ENCODE data around the gene PCOLCE2. TPM values are rescaled to one million over a fixed set of nuclear protein-coding genes. Genes with fewer than 3 reads are reported as not detected.

PCOLCE2 gene
- total and polyA plus RNA-seq, 4 donors: 9.1 to 17.2 (median 13.3) TPM

- Histone ChIP-seq H3K36me3 (ENCODE audit: control insufficient read depth in 4 of 4, insufficient read depth in 3 of 4, low read depth in 1 of 4, low read length in 3 of 4) (no peaks in the 10 kb centered on the region), H3K9me3 (ENCODE audit: control insufficient read depth in 4 of 4, low read length in 3 of 4) (no peaks in the 10 kb centered on the region), H3K27me3 (ENCODE audit: control insufficient read depth in 4 of 4, insufficient read depth in 4 of 4, low read length in 3 of 4) (no peaks in the 10 kb centered on the region), H3K9ac (ENCODE audit: low read depth in 1 of 2, low read length in 2 of 2) (no peak overlapping the region), H3K27ac (ENCODE audit: low read depth in 1 of 2, low read length in 2 of 2) (no peak overlapping the region), H3K4me3 (ENCODE audit: low read depth in 1 of 3, low read length in 3 of 3) (no peak overlapping the region), H3K4me1 (ENCODE audit: control insufficient read depth in 4 of 4, insufficient read depth in 4 of 4, low read length in 3 of 4) (peaks cover 5 to 39% (median 25%) of the 10 kb centered on the region in 4 donors)
- no peak for DNase-seq (ENCODE audit: low spot score)
- TF ChIP-seq EGR1 (IDR thresholded peaks at IDR 0.05; ENCODE audit: low read depth in 2 of 2) (no peak), RXRA (IDR thresholded peaks at IDR 0.05) (no peak), GABPA (IDR thresholded peaks at IDR 0.05 in 1 of 2, conservative IDR thresholded peaks at IDR 0.05 in 1 of 2) (no peak), FOXA2 (IDR thresholded peaks at IDR 0.05) (no peak), HNF4G (IDR thresholded peaks at IDR 0.05) (no peak), JUND (IDR thresholded peaks at IDR 0.05) (no peak), NR2F2 (IDR thresholded peaks at IDR 0.05) (no peak)
These were observed 36.3 kb upstream of the PCOLCE2 start for GRCh38 chr3:142925140-142925539.

GRCh38 chr3:142923694-142924093 lies 34.8 kb upstream of the PCOLCE2 start:
- no peak for TF ChIP-seq CTCF (IDR thresholded peaks at IDR 0.05; ENCODE audit: low read depth, low read length, missing input control)
- TF ChIP-seq JUND (IDR thresholded peaks at IDR 0.05): no peak
- TF ChIP-seq MAX (IDR thresholded peaks at IDR 0.05): no peak
- no peak for TF ChIP-seq HNF4G (IDR thresholded peaks at IDR 0.05)
- no peak for TF ChIP-seq NR2F2 (IDR thresholded peaks at IDR 0.05)
- no peak for TF ChIP-seq REST (IDR thresholded peaks at IDR 0.05)
- TF ChIP-seq EGR1 (IDR thresholded peaks at IDR 0.05; ENCODE audit: low read depth in 2 of 2): no peak
- no peak for TF ChIP-seq SP1 (IDR thresholded peaks at IDR 0.05)
- TF ChIP-seq ZBTB33 (IDR thresholded peaks at IDR 0.05): no peak
- no peak for TF ChIP-seq RXRA (IDR thresholded peaks at IDR 0.05)
- no peak for TF ChIP-seq RAD21 (IDR thresholded peaks at IDR 0.05)
- TF ChIP-seq GABPA (IDR thresholded peaks at IDR 0.05 in 1 of 2, conservative IDR thresholded peaks at IDR 0.05 in 1 of 2): no peak
- no peak for TF ChIP-seq YY1 (IDR thresholded peaks at IDR 0.05)
- no peak for TF ChIP-seq TAF1 (conservative IDR thresholded peaks at IDR 0.05)
- no peak for TF ChIP-seq FOXA2 (IDR thresholded peaks at IDR 0.05)
- no peak for TF ChIP-seq FOXA1 (IDR thresholded peaks at IDR 0.05)
- TF ChIP-seq HNF4A (conservative IDR thresholded peaks at IDR 0.05): no peak
- H3K4me3 ChIP-seq (ENCODE audit: low read depth in 1 of 3, low read length in 3 of 3): no peak overlapping the region
- H3K27me3 ChIP-seq (ENCODE audit: control insufficient read depth in 4 of 4, insufficient read depth in 4 of 4, low read length in 3 of 4): no peaks in the 10 kb centered on the region

More at GRCh38 chr3:142923694-142924093, 34.8 kb upstream of the PCOLCE2 start:
- no peak for DNase-seq (ENCODE audit: low spot score)
- Histone ChIP-seq H3K9ac (ENCODE audit: low read depth in 1 of 2, low read length in 2 of 2) (no peak overlapping the region), H3K27ac (ENCODE audit: low read depth in 1 of 2, low read length in 2 of 2) (no peak overlapping the region), H3K36me3 (ENCODE audit: control insufficient read depth in 4 of 4, insufficient read depth in 3 of 4, low read depth in 1 of 4, low read length in 3 of 4) (no peaks in the 10 kb centered on the region), H3K4me1 (ENCODE audit: control insufficient read depth in 4 of 4, insufficient read depth in 4 of 4, low read length in 3 of 4) (peaks cover 5 to 29% (median 19%) of the 10 kb centered on the region in 4 donors), H3K9me3 (ENCODE audit: control insufficient read depth in 4 of 4, low read length in 3 of 4) (no peaks in the 10 kb centered on the region)
